GM18517 (cell line): ENCODE measurements around the gene SCAF4.
"Not testable (repeated sequence)": the region's sequence is repeated elsewhere in the genome, so short reads cannot be mapped to it uniquely, and the experiment has no call there.

Experiments used
- ATAC-seq: cut with Tn5 transposase; IDR thresholded peaks from one replicate; pipeline ENCODE4 v1.9.1; 2021; ENCODE audit warnings: mild to moderate bottlenecking, moderate library complexity; ENCODE audit not compliant: unreplicated experiment

The SCAF4 gene, protein sequence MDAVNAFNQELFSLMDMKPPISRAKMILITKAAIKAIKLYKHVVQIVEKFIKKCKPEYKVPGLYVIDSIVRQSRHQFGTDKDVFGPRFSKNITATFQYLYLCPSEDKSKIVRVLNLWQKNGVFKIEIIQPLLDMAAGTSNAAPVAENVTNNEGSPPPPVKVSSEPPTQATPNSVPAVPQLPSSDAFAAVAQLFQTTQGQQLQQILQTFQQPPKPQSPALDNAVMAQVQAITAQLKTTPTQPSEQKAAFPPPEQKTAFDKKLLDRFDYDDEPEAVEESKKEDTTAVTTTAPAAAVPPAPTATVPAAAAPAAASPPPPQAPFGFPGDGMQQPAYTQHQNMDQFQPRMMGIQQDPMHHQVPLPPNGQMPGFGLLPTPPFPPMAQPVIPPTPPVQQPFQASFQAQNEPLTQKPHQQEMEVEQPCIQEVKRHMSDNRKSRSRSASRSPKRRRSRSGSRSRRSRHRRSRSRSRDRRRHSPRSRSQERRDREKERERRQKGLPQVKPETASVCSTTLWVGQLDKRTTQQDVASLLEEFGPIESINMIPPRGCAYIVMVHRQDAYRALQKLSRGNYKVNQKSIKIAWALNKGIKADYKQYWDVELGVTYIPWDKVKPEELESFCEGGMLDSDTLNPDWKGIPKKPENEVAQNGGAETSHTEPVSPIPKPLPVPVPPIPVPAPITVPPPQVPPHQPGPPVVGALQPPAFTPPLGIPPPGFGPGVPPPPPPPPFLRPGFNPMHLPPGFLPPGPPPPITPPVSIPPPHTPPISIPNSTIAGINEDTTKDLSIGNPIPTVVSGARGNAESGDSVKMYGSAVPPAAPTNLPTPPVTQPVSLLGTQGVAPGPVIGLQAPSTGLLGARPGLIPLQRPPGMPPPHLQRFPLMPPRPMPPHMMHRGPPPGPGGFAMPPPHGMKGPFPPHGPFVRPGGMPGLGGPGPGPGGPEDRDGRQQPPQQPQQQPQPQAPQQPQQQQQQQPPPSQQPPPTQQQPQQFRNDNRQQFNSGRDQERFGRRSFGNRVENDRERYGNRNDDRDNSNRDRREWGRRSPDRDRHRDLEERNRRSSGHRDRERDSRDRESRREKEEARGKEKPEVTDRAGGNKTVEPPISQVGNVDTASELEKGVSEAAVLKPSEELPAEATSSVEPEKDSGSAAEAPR

DNA sequence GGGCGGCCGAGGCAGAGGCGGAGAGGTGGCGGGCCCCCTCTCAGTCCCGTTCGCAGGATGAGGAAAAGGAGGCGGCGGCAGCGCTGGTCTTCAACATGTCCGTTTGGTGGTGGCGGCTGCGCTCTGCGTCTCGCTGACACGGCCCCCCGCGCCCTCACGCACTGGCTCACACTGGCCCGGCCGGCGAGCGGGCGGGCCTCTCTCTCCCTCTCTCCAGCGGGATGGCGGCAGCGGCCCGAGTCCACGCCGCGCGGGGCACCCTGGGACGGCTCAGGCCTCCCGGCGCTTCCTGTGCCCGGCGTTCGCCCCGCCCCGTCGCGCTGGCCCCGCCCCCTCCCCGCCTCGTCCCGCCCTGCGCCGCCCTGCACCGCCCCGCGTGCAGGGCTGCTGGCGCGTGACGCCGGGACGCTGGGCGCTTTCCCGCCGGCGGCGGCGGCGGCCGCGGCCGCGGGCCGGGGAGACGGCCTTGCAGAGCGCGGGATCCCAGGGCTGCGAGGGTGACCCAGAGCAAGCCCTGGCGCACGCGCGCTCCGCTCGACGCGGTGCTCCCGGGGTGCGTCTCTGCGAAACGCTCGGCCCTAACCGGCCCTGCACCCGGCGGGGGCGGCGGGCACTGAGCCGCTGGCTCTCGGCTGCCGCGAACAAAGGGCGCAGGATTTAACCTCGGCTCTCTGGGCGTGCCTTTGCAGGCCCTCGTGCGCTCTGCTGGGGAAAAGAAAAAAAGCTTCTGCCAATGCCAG is at the start of gene SCAF4:
TSS of gene SCAF4 (minus strand) at position 262 of the 740 bp plus-strand sequence. CDS start 426 bp downstream, outside the sequence.
- ATAC-seq, result peak; percentile 67

DNA sequence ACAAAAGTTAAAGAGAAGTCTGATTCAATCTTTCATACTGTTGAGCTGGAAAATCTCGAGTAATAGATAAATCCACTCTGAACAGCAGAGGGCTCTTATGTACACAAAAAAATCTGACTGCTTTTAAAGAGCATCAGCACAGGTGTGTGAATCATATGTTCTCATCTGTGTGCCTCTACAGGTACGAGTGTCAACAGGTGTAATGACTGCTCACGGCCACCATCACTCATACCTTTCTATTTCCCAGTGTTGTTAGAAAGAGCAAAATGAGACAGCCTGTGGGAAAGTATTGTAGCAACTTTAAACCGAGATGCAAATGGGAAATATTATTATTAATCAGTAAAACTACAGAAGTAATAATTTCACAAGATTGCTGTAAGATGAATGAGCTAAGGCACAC is 49.0 kb upstream of the SCAF4 start:
- ATAC-seq, result no peak

DNA sequence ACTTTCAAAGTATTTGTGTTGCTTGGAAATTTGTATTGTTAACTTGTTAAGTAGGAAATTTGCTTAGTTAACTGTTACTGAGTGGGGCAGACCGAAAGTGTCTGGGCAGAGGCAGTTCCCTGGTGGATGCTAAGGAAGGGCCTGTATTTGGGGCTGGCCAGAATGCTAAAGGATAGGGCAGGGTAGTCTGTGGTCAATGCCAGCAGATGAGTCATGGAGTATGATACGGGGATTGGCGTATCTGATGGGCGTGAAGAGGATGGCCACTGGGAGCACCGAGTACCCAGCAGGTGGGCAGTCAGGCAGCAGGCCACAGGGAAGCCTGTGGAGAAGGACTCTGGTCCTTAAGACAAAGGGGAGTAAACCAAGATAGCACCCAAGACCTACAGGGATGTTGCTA is 46.6 kb upstream of the SCAF4 start:
- ATAC-seq, result no peak

DNA sequence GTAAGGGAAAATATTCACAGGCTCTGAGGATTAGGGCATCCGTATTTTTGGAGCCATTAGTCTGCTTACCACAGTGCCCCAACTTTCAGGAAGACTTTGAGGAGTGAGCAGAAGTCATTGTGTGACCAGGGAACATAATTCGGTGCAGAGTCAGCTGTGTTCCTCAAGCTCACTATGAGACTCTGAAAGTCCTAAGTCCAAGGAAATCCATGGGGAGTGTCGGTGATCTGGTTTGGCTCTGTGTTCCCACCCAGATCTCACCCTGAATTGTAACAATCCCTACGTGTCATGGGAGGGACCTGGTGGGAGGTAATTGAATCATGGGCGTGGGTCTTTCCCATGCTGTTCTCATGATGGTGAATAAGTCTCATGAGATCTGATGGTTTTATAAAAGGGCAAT is 45.9 kb upstream of the SCAF4 start:
- ATAC-seq, result no peak

DNA sequence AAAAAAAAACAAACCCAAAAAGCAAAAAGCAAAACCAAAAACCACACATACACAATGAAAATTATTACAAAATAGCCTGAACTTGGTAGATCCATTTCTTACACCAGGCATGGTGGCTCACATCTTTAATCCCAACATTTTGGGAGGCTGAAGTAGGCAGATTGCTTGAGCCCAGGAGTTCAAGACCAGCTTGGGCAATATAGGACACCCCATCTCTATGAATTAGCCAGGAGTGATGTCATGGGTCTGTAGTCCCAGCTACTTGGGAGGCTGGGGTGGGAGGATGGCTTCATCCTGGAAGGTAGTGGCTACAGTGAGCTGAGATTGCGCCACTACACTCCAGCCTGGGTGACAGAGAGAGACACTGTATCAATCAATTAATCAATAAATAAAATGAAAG is 42.1 kb upstream of the SCAF4 start:
- ATAC-seq, result no peak

DNA sequence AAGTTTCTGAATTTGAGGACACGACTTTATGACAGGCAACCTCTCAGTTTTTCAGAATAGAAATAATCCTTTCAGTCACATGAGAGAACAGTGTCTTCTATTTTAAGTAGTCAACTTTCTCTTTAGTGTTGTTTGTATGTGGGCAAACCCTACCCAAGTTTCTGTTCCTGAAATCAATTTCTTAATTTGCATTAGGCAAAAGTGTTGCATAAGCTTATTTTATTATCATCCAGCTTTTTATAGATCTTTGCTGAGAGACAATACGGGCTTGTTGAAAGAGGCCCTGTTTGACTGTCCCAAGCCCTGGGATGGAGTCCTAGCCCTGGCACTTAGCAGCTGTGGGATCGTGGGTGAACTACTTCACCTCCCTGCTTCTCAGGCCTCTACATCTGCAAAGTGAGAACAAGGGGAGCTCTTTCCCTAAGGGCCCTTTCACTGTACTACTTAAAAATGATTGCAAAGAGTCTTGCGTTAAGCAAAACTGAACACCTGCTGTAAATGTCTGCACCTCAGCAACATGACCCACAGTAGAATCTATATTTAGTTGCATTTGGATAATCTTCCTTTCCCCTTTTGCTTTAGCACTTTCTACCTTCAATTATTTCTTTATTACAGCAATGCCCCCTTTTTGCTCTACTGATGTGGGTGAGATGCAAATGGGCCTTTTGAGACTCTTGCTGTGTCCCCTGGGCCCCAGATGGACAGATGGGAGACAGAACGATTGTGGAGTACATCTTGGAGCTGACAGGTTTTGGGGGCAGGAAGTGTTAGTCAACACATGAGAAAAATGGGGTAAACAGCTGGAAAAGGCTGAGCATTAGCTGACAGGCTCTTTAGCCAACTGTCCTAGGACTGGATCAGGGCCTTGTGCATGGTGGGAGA is 41.0 kb upstream of the SCAF4 start:
- peak; percentile 88 for ATAC-seq

DNA sequence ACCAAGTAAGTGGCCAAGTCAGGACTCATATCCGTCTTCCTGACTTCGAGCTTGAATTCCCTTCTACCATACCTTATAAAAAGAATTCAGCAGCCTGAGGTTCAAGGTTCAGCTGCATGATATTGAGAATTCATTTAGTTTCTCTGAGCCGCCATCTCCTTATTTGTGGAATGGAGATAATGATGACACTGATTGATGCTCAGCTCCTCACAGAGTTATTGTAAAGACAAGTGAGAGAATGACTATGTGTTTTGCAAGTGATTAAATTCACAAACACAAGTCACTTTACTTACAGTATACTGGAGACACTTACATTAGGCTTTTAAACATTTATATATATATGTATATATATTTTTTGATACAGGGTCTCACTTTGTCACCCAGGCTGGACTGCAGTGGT is 39.8 kb upstream of the SCAF4 start:
- no peak for ATAC-seq

DNA sequence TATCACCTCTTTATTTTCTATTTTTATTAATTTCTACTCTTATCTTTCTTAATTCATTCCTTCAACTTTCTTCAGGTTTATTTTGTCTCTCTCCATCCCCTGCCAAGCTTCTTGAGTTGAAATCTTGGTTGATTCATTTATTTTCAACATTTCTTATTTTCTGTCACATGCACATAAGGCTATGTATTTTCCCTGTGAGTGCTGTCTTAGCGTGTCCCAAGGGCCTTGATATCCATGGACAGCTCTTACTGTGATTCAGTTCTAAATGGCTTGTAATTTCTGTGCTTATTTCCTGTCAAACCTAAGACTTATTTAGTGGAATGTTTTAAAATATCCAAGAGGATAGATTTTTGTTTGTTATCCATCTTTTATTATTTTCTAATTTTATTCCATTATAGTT is 36.8 kb upstream of the SCAF4 start:
- ATAC-seq, result no peak

DNA sequence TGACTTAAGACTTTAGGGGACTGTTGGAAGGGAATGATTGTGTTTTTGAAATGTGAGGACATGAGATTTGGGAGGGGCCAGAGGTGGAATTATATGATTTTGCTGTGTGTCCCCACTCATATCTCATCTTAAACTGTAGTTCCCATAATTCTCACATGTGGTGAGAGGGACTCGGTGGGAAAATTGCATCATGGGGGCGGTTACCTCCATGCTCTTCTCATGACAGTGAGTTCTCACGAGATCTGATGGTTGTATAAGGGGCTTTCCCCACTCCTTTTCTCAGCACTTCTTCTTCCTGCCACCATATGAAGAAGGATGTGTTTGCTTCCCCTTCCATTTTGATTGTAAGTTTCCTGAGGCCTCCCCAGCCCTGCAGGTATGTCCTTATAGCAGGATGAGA is 35.0 kb upstream of the SCAF4 start:
- no peak for ATAC-seq

DNA sequence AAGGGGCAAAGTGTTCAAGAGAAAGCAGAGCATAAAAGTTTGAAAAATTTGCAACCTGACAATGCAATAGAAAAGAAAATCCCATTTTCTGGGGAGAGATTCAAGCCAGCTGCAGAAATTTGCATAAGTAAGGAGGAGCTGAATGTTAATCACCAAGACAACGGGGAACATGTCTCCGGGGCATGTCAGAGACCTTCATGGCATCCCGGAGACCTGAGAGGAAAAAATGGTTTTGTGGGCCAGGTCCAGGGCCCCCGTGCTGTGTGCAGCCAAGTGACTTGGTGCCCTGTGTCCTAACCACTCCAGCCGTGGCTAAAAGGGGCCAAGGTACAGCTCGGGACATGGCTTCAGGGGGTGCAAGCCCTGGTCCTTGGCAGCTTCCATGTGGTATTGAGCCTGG is 33.9 kb upstream of the SCAF4 start:
- ATAC-seq, result not testable (repeated sequence)

DNA sequence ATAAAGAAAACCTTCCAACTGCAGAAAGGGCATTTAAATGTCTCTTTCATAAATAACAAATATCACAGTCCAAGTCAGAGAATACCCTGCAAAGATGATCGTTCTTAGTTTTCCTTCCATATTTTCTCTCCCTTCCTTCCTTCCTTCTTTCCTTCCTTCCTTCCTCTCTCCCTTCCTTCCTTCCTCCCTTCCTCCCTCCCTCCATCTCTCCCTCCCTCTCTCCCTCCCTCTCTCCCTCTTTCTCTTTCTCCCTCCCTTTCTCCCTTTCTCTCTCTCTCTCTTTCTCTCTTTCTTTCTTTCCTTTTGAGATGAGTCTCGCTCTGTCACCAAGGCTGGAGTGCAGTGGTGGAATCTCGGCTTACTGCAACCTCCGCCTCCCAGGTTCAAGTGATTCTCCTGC is 29.0 kb upstream of the SCAF4 start:
- no peak for ATAC-seq

DNA sequence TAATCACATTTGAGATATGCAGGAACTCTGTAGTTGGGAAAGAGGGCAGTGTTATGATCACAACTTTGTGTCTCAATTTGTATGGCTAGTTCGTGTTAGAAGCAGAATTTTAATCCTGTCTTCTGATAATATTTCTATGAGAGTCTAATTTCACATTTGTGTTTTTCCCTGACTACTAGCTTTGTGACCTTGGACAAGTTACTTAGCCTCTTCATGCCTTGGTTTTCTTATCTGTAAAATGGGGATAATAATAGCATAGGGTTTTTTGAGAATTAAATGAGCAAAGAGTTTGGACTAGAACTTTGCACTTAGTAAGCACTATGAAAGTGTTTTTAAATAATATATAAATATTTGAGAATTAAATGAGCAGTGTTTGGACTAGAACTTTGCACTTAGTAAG is 24.9 kb upstream of the SCAF4 start:
- no peak for ATAC-seq

DNA sequence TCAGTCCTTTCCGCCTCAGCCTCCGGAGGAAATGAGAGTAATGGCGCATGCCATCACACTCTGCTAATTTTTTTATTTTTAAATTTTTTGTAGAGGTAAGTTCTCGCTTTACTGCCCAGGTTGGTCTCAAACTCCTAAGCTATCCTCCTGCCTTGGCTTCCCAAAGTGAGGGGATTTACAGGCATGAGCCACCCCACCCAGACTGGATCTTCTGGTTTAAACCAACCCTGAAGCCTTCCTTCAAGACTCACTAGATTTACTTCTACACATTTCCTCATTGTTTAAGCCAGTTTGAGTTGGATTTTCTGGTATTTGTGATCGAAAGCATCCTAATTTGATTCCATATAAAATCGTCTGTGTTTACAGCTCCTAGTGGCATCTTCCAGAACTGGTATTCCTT is 23.1 kb upstream of the SCAF4 start:
- ATAC-seq, result no peak

DNA sequence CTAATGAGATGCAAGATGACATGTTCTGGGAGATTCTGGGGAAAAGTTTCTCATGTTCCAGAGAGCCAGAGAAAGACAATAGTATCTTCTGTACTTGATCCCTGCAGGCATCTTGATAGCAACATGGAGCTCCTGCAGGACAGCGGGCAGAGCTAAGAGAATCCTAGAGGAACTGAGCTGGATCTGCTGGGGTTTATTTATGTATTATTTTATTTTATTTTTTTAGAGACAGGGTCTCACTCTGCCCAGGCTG is 22.7 kb upstream of the SCAF4 start:
- no peak for ATAC-seq

DNA sequence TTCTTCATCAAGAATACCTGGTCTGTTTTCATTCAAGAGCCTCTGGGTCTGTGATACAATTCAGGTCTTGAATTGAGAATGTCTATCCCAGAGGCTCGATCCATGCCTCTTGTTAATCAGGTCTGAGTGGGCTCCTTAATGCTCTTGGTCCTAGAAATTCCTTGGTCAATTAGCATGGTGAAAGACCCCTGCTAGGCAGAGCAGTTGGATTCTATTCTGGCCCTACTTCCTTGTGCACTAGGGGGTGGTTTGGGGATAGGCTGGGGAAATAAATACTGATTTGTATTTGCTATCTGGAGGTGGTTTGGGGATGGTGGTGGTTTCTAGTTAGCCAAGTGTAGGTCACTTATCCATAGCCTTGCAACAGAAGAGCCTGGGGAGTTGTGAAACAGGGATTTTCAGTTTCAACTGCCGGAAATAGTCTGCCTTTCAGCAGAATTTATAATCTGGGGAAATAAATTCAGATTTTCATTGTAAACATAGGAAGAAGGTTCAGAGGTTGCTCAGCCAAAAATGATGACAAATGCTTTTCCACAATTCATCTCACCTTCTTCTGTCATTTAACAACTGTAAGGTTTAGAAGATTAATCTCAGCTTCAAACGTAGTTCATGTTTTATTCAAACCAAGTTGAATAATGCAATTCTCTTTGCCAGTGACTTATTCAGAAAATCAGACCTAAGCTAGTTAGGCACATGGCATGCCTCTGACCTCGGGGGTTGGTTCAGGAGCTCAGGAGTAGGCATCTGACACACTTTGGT is 22.2 kb upstream of the SCAF4 start:
- ATAC-seq, result no peak

DNA sequence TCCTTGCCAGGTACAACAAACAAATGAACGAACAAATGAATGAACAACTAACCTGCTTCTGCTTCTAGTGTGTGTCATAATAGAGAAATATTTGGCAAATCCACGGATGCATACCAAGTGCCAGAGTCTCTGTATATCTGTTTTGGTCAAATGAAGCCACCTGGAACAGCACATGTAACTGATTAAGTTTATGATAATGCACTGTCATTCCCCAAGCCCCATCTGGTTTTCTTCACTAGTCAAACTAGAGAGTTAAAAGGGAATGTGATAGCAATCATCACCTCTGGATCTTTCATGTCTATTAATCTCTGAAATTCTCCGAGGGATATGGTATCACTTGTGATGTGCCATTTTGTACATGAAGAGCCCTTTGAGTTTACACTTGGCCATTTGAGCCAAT is 21.0 kb upstream of the SCAF4 start:
- no peak for ATAC-seq

DNA sequence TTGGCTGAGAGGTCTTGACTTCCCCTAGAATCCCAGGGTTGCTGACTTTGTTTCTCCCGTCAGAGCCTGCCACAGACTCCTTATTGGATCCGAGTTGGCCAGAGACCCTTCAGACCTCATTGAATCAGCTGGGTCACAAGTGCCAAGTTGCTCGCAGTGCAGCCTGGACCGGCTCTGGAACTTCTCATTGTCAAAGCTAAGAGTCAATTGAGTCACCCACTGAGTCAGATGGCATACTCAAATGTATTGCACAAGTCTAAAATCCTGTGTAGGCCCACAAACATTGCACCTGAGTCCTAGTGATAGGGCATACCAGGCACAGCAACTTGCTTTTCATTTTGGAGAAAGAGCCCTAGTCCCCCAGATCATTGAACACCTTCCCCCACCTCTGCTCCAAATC is 20.4 kb upstream of the SCAF4 start:
- no peak for ATAC-seq

DNA sequence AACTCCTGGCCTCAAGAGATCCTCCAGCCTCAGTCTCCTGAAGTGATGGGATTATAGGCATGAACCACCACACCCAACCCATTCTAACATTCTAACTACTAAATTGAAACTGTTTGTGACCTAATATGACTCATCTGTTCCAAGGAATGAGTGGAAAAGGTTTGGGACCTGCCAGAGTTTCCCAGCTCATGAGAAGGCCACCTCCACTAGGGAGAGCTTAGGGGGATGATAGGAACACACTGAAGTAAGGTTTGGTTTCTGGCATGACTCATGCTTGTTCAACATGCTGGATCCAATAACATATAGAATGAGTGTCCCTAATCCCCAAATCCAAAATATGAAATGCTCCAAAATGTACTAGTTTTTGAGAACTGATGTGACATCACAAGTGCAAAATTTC is 18.9 kb upstream of the SCAF4 start:
- no peak for ATAC-seq

DNA sequence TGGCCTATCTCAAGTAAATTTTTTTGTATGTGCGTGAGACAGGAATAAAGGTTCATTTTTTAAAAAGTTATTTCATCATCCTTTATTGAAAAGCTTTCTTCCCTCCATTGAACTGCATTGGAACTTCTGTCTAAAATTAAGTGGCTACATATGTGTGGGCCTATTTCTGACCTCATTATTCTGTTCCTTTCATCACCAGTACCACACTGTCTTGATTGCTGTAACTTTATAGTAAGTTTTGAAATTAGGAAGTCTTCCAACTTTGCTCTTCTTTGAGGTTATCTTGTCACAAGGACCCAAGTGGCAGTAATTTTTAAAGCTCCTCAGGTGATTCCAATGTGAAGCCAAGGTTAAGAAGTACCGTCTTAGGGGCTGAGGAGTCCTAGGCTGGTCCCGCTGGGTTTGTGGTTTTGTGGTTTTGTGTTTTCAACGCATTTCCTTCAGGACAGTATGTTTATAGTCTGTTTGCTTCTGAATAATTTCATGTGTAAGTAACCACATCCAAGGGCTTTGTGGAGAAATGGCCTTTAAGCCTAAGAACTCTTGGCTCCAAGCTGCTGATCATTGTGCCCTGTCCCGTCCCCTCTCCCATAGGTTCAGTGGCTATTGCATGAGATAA is 12.4 kb upstream of the SCAF4 start:
- no peak for ATAC-seq
